Measurements from ENCODE around the gene ZDHHC12. TPM values are rescaled to one million over a fixed set of nuclear protein-coding genes. Genes with fewer than 3 reads are reported as not detected.
A peak's percentile ranks its signal among the peaks of the same experiment; 100 is the strongest.
"Not testable (repeated sequence)": the region's sequence is repeated elsewhere in the genome, so short reads cannot be mapped to it uniquely, and the experiment has no call there.

ZDHHC12 gene
- total and polyA plus RNA-seq, 5 donors, result 8.3 to 13.1 (median 9.5) TPM

- intact Hi-C loops (cut with DNase I), result no loop called here
- Histone ChIP-seq H3K4me1 (ENCODE audit: control insufficient read depth, insufficient read depth, low read length) (no peaks in the 10 kb centered on the region), H3K4me3 (ENCODE audit: low read length) (no peak overlapping the region), H3K9me3 (ENCODE audit: control insufficient read depth, low read length) (no peaks in the 10 kb centered on the region), H3K27me3 (ENCODE audit: control insufficient read depth, insufficient read depth) (no peaks in the 10 kb centered on the region), H3K27ac (ENCODE audit: low read length) (no peak overlapping the region)
- ATAC-seq (no peak), DNase-seq (peak in 2 of 3 donors; percentile 14 to 51)
- WGBS, result 80% methylated on average over 23 of the region's 23 CpGs
Measured at GRCh38 chr9:128706671-128707381, 17.1 kb downstream of the ZDHHC12 start.

- ATAC-seq (no peak), DNase-seq (no peak)
- Histone ChIP-seq H3K4me3 (ENCODE audit: low read length) (no peak overlapping the region), H3K27me3 (ENCODE audit: control insufficient read depth, insufficient read depth) (no peaks in the 10 kb centered on the region), H3K4me1 (ENCODE audit: control insufficient read depth, insufficient read depth, low read length) (no peaks in the 10 kb centered on the region), H3K9me3 (ENCODE audit: control insufficient read depth, low read length) (no peaks in the 10 kb centered on the region), H3K27ac (ENCODE audit: low read length) (no peak overlapping the region)
- intact Hi-C loops (cut with DNase I), result no loop called here
- WGBS, result 90% methylated on average over 1 of the region's 1 CpG
Measured at GRCh38 chr9:128706045-128706444, 17.9 kb downstream of the ZDHHC12 start.

GRCh38 chr9:128705051-128705965 lies 18.6 kb downstream of the ZDHHC12 start:
- no peak overlapping the region for H3K4me3 ChIP-seq (ENCODE audit: low read length)
- WGBS, result 88% methylated on average over 36 of the region's 36 CpGs
- H3K4me1 ChIP-seq (ENCODE audit: control insufficient read depth, insufficient read depth, low read length), result no peaks in the 10 kb centered on the region
- no peaks in the 10 kb centered on the region for H3K27me3 ChIP-seq (ENCODE audit: control insufficient read depth, insufficient read depth)
- intact Hi-C loops (cut with DNase I), result no loop called here
- DNase-seq (peak in 1 of 3 donors; percentile 40), ATAC-seq (no peak)
- H3K27ac ChIP-seq (ENCODE audit: low read length), result no peak overlapping the region
- no peaks in the 10 kb centered on the region for H3K9me3 ChIP-seq (ENCODE audit: control insufficient read depth, low read length)

DNA sequence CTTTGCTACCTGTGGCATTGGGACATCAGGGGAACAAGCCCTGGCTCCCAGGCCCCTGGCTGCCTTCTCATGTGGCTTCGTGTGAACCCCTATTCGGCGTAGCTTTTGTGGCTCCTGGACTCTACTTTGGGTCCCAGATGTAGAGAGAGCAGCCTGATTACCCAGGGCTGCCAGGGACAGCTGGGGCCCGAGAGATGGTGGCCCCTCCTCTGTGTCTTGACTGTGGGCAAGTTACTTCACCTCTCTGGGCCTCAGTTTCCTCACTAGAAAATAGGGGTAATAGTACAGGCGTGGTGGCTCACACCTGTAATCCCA lies 19.6 kb downstream of the ZDHHC12 start:
- no peak for ATAC-seq
- Histone ChIP-seq H3K27ac (ENCODE audit: low read length) (peak overlapping the region; percentile 32), H3K4me3 (ENCODE audit: low read length) (no peak overlapping the region), H3K4me1 (ENCODE audit: control insufficient read depth, insufficient read depth, low read length) (no peaks in the 10 kb centered on the region), H3K27me3 (ENCODE audit: control insufficient read depth, insufficient read depth) (no peaks in the 10 kb centered on the region), H3K9me3 (ENCODE audit: control insufficient read depth, low read length) (no peaks in the 10 kb centered on the region)
- 86% methylated on average over 5 of the region's 5 CpGs for WGBS
- intact Hi-C loops (cut with DNase I), result no loop called here
- no peak for DNase-seq

GRCh38 chr9:128703616-128704355 lies 20.1 kb downstream of the ZDHHC12 start:
- intact Hi-C loops (cut with DNase I), result no loop called here
- Histone ChIP-seq H3K27me3 (ENCODE audit: control insufficient read depth, insufficient read depth) (no peaks in the 10 kb centered on the region), H3K4me3 (ENCODE audit: low read length) (peak overlapping the region; percentile 75), H3K9me3 (ENCODE audit: control insufficient read depth, low read length) (no peaks in the 10 kb centered on the region), H3K4me1 (ENCODE audit: control insufficient read depth, insufficient read depth, low read length) (no peaks in the 10 kb centered on the region), H3K27ac (ENCODE audit: low read length) (peak overlapping the region; percentile 77)
- 69% methylated on average over 31 of the region's 31 CpGs for WGBS
- DNase-seq, result peak; percentile 85 to 89 (median 85)
- peak; percentile 60 to 87 for ATAC-seq

GRCh38 chr9:128702949-128703615 lies 20.8 kb downstream of the ZDHHC12 start:
- WGBS, result 7% methylated on average over 55 of the region's 55 CpGs

DNA sequence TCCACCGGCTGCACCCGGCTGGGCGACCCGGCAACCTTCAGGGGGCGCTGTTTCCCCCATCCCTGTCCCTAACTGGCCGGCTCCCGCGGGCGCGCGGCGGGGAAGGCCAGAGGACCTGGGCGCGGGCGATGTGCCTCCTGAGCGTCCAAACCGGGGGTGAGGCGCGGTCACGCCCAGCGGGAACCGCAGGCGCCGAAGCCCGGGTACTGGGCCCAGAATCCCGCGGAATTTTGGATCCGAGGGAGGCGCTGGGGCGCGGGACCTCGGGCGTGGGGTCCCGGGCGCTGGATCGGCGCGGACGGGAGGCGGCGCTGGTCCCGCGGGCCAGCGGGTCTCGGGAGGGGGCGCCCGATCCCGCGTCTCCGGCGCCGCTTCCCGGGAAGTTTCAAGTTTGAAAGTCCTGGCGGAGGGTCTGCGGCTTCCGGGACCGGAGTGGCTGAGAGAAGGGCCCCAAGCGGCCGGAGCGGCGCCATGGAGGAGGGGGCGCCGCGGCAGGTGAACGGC lies 21.4 kb downstream of the ZDHHC12 start, which contains the start of gene PKN3:
Gene PKN3 (plus strand): TSS at position 59 of the 504 bp plus-strand sequence. CDS start 413 bp downstream, at position 472.
- Histone ChIP-seq H3K27me3 (ENCODE audit: control insufficient read depth, insufficient read depth) (no peaks in the 10 kb centered on the region), H3K4me1 (ENCODE audit: control insufficient read depth, insufficient read depth, low read length) (no peaks in the 10 kb centered on the region), H3K27ac (ENCODE audit: low read length) (peak within 1 kb of the TSS; percentile 77), H3K4me3 (ENCODE audit: low read length) (peak within 1 kb of the TSS; percentile 75), H3K9me3 (ENCODE audit: control insufficient read depth, low read length) (no peaks in the 10 kb centered on the region)
- peak; percentile 63 to 84 for ATAC-seq
- DNase-seq, result peak; percentile 90 to 95 (median 95)
- intact Hi-C loops (cut with DNase I), result no loop called here
- WGBS, result under 1% methylated on average over 65 of the region's 65 CpGs

More at GRCh38 chr9:128702949-128703615, 20.8 kb downstream of the ZDHHC12 start:
- DNase-seq (peak; percentile 75 to 82 (median 76)), ATAC-seq (peak; percentile 40 to 76)
- H3K27me3 ChIP-seq (ENCODE audit: control insufficient read depth, insufficient read depth), result no peaks in the 10 kb centered on the region
- intact Hi-C loops (cut with DNase I), result no loop called here
- H3K27ac ChIP-seq (ENCODE audit: low read length), result peak overlapping the region; percentile 77
- no peaks in the 10 kb centered on the region for H3K4me1 ChIP-seq (ENCODE audit: control insufficient read depth, insufficient read depth, low read length)
- H3K4me3 ChIP-seq (ENCODE audit: low read length), result peak overlapping the region; percentile 75
- H3K9me3 ChIP-seq (ENCODE audit: control insufficient read depth, low read length), result no peaks in the 10 kb centered on the region

DNA sequence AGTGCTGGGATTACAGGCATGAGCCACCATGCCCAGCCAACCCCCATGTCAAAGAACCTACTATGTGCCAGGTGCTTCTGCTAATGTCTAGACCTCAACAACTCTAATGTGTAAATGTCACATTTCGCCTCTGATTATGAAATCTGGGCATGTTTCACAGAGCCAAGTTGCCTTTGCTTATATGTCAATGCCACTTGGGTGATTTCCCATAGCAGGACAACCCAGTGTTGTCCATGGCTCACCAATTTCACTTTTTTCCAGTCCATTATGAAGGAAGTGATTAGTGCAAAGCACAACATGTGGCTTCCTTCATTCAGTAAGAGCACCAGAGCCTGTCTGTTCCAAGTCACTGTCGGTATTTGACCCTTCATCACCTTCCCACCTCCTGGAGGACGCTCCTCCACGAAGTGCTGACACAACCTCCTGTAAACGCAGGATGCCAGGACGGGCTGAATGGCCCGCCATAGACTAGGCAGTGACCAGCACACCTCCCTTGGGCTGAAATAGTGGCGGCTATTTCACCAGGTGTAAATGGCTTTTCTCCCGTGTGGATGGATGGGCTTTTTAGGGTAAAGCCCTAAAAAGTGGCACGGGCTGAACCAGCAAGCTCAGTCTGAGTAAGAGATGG lies 22.6 kb downstream of the ZDHHC12 start:
- H3K4me3 ChIP-seq (ENCODE audit: low read length), result no peak overlapping the region
- no peaks in the 10 kb centered on the region for H3K4me1 ChIP-seq (ENCODE audit: control insufficient read depth, insufficient read depth, low read length)
- no peaks in the 10 kb centered on the region for H3K9me3 ChIP-seq (ENCODE audit: control insufficient read depth, low read length)
- H3K27ac ChIP-seq (ENCODE audit: low read length), result no peak overlapping the region
- H3K27me3 ChIP-seq (ENCODE audit: control insufficient read depth, insufficient read depth), result no peaks in the 10 kb centered on the region
- ATAC-seq, result no peak
- no peak for DNase-seq
- WGBS, result 45% methylated on average over 10 of the region's 10 CpGs
- intact Hi-C loops (cut with DNase I), result no loop called here

DNA sequence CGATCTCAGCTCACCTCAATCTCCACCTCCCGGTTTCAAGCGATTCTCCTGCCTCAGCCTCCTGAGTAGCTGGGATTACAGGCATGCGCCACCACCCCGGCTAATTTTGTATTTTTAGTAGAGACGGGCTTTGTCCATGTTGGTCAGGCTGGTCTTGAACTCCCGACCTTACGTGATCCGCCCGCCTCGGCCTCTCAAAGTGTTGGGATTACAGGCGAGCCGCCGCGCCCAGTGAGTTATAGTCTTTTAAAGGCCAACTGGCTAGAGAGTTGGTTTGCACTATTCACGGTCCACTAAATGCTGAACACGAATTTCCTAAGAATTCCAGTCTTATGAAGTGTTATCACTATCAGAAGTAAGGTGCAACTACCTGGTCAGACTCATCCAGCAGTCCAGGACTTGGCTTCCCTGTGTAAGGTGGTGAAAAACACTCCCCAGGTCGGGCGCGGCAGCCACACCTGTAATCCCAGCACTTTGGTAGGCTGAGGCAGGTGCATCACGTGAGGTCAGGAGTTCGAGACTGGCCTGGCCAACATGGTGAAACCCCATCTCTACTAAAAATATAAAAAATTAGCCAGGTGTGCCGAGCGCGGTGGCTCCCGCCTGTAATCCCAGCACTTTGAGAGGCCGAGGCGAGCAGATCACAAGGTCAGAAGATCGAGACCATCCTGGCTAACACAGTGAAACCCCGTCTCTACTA lies 24.7 kb downstream of the ZDHHC12 start:
- H3K27ac ChIP-seq (ENCODE audit: low read length); H3K4me3 ChIP-seq (ENCODE audit: low read length); H3K4me1 ChIP-seq (ENCODE audit: control insufficient read depth, insufficient read depth, low read length); H3K27me3 ChIP-seq (ENCODE audit: control insufficient read depth, insufficient read depth); ATAC-seq; H3K9me3 ChIP-seq (ENCODE audit: control insufficient read depth, low read length): not testable (repeated sequence)
- 96% methylated on average over 30 of the region's 30 CpGs for WGBS
- intact Hi-C loops (cut with DNase I), result loop anchor here in 1 of 4 donors (10.0 kb wide), 1 partner anchor 324 kb away; the partner anchor contains the start of gene URM1
- DNase-seq, result peak in 1 of 3 donors; percentile 12
